ENCODE data around the gene TNFRSF6B. TPM values are rescaled to one million over a fixed set of nuclear protein-coding genes. Genes with fewer than 3 reads are reported as not detected.

TNFRSF6B gene
- total RNA-seq, 1 donor from 2014 or later = not detected

DNA sequence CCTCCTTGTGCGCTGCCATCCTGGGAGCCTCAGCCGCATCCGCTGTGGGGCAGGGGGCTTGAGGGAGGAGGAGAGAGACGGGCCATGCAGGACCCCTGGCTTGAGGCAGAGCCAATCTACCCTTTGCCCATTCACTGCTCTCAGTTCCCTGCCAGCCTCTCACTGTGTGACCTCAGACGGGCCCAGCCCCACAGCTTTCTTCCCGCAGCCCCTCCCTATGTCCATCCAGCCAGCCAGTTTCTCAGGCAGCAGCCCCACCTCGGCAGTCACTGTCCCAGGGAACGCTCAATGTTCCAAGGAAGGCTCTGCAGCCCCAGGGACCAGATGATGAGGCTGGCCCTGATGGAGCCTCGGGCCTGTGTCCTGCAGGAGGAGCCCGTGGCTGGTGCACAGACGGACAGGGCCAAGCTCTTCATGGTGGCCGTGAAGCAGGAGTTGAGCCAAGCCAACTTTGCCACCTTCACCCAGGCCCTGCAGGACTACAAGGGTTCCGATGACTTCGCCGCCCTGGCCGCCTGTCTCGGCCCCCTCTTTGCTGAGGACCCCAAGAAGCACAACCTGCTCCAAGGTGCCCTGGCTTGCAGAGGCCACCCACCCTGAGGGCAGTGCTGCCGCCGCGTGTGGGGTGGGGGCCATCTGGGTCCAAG is 3.9 kb upstream of the TNFRSF6B start:
- POLR2A ChIA-PET = no interaction called here
- no peak overlapping the region for H3K27ac Mint-ChIP-seq
- H3K36me3 Mint-ChIP-seq (ENCODE audit: low read depth) = peaks cover 4% of the 10 kb centered on the region

DNA sequence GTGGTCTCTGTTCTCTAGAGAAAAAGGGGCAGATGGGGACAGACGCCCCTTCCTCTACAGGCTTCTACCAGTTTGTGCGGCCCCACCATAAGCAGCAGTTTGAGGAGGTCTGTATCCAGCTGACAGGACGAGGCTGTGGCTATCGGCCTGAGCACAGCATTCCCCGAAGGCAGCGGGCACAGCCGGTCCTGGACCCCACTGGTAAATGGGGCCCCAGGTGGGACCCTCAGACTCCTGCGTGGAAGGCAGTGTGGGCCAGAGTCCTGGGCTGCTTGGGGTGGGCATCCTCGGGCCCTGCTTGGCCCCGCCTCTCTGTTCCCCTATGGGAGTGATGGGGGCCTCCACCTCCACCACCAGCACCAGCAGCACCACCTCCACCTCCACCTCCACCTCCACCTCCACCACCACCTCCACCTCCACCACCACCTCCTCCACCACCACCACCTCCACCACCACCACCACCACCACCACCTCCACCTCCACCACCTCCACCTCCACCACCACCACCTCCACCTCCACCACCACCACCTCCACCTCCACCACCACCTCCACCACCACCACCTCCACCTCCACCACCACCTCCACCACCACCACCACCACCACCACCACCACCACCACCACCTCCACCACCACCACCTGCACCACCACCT is 3.2 kb upstream of the TNFRSF6B start:
- DNase-seq = no peak
- TF ChIP-seq, protein P1, sequence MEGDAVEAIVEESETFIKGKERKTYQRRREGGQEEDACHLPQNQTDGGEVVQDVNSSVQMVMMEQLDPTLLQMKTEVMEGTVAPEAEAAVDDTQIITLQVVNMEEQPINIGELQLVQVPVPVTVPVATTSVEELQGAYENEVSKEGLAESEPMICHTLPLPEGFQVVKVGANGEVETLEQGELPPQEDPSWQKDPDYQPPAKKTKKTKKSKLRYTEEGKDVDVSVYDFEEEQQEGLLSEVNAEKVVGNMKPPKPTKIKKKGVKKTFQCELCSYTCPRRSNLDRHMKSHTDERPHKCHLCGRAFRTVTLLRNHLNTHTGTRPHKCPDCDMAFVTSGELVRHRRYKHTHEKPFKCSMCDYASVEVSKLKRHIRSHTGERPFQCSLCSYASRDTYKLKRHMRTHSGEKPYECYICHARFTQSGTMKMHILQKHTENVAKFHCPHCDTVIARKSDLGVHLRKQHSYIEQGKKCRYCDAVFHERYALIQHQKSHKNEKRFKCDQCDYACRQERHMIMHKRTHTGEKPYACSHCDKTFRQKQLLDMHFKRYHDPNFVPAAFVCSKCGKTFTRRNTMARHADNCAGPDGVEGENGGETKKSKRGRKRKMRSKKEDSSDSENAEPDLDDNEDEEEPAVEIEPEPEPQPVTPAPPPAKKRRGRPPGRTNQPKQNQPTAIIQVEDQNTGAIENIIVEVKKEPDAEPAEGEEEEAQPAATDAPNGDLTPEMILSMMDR (IDR thresholded peaks at IDR 0.05) = no peak
- Mint-ChIP-seq H3K4me1 (peaks cover 15% of the 10 kb centered on the region), H3K27me3 (no peaks in the 10 kb centered on the region), H3K4me3 (no peak overlapping the region), H3K9me3 (no peaks in the 10 kb centered on the region), H3K36me3 (ENCODE audit: low read depth) (peaks cover 4% of the 10 kb centered on the region), H3K27ac (no peak overlapping the region)
- CTCF ChIA-PET = no interaction called here
- no peak for ATAC-seq (ENCODE audit: low read depth)
- intact Hi-C loops (cut with micrococcal nuclease) = no loop called here
- POLR2A ChIA-PET = no interaction called here

More for the DNA sequence above, 3.9 kb upstream of the TNFRSF6B start:
- Mint-ChIP-seq H3K9me3 (no peaks in the 10 kb centered on the region), H3K4me3 (no peak overlapping the region), H3K27me3 (no peaks in the 10 kb centered on the region), H3K4me1 (peaks cover 15% of the 10 kb centered on the region)
- DNase-seq (no peak), ATAC-seq (ENCODE audit: low read depth) (no peak)
- CTCF ChIA-PET = no interaction called here
- intact Hi-C loops (cut with micrococcal nuclease) = no loop called here
- TF ChIP-seq, protein P1 (IDR thresholded peaks at IDR 0.05) = no peak

DNA sequence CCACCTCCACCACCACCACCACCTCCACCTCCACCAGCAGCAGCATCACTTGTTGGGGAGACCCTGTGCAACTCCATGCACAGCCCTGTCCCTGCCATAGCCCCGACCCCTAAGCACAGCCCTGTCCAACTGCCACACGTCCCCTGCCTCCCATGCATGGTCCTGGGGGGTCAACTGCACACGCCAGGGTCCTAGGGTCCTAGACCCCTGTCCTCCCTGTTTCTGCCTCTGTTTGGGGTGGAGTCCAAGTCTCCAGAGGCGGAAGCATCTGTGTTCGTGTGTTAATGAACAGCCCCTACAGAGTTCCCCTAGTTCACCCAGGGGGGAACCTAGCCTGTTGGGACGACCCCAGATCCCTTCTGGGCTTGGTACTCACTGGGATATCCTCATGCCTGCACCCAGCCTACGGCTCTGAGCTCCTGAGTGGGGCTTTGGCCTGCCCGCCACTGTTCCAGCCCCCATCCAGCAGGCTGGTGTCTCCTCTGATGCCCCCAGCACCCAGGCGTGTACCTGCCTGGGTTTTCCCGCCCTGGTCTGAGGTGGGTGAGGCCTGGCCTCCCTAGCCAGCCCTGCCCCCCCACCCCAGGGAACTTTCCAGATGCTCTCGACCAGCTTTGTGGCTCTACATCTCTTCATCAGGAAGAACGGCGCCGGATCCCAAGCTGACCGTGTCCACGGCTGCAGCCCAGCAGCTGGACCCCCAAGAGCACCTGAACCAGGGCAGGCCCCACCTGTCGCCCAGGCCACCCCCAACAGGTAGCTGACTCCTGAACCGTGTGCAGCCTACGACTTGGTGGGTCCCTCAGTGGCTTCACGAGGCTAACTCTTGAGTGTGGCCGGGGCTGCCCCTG is 2.5 kb upstream of the TNFRSF6B start:
- no peaks in the 10 kb centered on the region for H3K9me3 Mint-ChIP-seq
- no peak for ATAC-seq (ENCODE audit: low read depth)
- TF ChIP-seq, protein P1 (IDR thresholded peaks at IDR 0.05) = no peak
- H3K4me3 Mint-ChIP-seq = no peak overlapping the region
- no peak for DNase-seq
- H3K27me3 Mint-ChIP-seq = no peaks in the 10 kb centered on the region
- H3K36me3 Mint-ChIP-seq (ENCODE audit: low read depth) = peaks cover 4% of the 10 kb centered on the region
- H3K4me1 Mint-ChIP-seq = peaks cover 15% of the 10 kb centered on the region
- no peak overlapping the region for H3K27ac Mint-ChIP-seq
- ChIA-PET POLR2A (no interaction called here), CTCF (no interaction called here)
- intact Hi-C loops (cut with micrococcal nuclease) = no loop called here

DNA sequence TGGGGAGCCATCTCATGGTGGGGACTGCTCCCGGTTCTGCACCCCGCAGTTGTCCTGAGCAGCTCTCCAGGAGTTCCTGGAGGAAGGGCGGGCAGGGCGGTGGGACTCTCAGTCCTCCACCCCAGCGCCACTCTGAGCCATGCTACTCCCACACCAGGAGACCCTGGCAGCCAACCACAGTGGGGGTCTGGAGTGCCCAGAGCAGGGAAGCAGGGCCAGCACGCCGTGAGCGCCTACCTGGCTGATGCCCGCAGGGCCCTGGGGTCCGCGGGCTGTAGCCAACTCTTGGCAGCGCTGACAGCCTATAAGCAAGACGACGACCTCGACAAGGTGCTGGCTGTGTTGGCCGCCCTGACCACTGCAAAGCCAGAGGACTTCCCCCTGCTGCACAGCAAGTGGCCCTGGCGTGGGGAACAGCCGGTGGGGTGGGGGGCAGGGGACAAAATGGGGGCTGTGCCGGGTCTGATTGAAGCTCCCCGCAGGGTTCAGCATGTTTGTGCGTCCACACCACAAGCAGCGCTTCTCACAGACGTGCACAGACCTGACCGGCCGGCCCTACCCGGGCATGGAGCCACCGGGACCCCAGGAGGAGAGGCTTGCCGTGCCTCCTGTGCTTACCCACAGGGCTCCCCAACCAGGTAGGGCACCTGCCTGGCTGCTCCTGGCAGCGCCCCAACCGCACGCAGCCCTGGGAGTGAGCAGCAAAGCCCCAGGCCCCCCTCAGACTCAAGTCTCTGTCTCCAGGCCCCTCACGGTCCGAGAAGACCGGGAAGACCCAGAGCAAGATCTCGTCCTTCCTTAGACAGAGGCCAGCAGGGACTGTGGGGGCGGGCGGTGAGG is 1.6 kb upstream of the TNFRSF6B start:
- no peak overlapping the region for H3K4me3 Mint-ChIP-seq
- ChIA-PET CTCF (no interaction called here), POLR2A (no interaction called here)
- no peaks in the 10 kb centered on the region for H3K9me3 Mint-ChIP-seq
- H3K27ac Mint-ChIP-seq = no peak overlapping the region
- intact Hi-C loops (cut with micrococcal nuclease) = loop anchor here (5.0 kb wide), 1 partner anchor 42 kb away; the partner anchor contains the start of genes LIME1 and SLC2A4RG
- ATAC-seq (ENCODE audit: low read depth) (no peak), DNase-seq (no peak)
- TF ChIP-seq, protein P1 (IDR thresholded peaks at IDR 0.05) = no peak
- no peaks in the 10 kb centered on the region for H3K27me3 Mint-ChIP-seq
- peaks cover 19% of the 10 kb centered on the region for H3K4me1 Mint-ChIP-seq
- H3K36me3 Mint-ChIP-seq (ENCODE audit: low read depth) = peaks cover 4% of the 10 kb centered on the region

Data from activated B cell treated with CpG ODN at 0.5 μM for 24 hours (primary cell).